GM10266 (cell line): ENCODE measurements around the gene CNST.
"Not testable (repeated sequence)": the region's sequence is repeated elsewhere in the genome, so short reads cannot be mapped to it uniquely, and the experiment has no call there.

Source experiments
- DNase-seq: peaks from one replicate; pipeline ENCODE4 v3.0.0; 2012; ENCODE audit errors: extremely low spot score
- CTCF ChIP-seq: IDR thresholded peaks from 2 replicates; pipeline ENCODE4 v1.5.1; 2012; ENCODE audit warnings: mild to moderate bottlenecking, low read depth; ENCODE audit not compliant: control insufficient read depth, insufficient read depth; ENCODE audit errors: missing control alignments

The CNST gene

DNA sequence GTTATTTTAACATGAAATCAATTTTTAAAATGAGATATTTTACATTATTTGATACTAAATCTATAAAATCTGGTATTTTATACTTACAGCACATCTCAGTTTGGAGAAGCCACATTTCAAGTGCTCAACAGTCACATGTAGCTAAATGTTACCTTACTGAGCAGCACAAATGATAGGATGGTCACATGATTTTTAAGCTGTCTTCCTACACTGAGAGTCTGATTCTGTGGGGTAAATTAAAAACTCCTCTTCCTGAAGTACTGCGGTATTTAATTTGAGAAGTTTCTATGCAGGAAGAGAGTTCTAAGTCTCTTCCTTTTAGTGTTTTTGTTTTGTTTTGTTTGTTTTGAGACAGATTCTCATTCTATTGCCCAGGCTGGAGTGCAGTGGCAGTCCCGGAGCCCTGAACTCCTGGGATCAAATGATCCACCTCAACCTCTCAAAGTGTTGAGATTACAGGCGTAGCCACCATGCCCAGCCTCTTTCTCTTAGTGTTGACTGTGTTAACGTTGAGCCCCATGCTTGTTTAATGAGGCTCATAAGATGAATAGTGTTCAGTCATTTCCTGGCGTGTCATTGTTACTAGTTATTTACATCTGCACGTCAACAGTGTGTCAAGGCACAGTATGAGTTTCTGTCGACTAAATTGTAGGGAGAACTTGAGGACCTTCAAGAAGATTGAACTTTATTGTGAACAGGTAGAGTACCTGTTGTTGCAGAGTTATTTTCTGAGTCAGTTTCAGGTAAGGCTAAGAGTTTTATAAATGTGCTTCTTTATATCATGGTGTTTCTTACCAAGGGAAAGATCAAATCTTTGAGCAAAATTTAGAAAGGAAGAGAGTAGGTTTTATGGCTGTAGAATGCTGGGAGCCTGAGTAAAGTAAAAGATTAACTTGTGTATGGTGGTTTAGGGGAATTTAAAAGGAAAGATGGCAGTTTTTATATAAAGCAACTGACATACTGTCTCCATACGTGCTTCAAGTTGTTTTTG is 3.3 kb downstream of the CNST start:
- DNase-seq, result no peak
- no peak for TF ChIP-seq CTCF

DNA sequence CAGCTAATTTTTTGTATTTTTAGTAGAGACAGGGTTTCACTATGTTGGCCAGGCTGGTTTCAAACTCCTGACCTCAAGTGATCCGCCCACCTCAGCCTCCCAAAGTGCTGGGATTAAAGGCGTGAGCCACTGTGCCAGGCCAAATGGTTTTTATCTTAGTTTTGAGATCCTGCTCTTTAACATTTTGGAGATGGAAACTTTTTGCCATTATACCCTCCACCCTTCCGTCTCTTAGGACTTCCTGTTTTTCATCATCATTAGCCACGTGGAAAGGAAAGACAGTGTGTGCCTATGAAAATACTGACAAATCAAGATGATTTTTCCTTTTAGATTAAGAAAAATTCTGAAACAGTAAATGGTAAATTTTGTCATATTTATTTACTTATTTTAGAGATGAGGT is 5.1 kb downstream of the CNST start:
- not testable (repeated sequence) for DNase-seq

DNA sequence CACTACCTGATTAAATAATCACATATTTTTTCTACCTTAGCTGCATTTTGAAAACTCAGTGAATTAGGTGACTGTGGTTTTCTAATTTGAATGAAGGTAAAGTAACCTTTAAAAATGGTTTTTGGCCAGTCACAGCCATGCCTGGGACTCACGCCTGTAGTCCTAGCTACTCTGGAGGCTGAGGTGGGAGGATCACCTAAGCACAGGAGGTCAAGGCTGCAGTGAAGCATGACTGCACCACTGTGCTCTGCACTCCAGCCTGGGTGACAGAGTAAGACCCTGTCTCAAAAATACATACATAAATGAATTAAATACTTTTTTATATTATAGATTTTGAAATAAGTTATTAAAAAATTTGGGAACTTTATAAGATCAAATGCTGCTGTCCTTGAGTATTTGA is 5.7 kb downstream of the CNST start:
- DNase-seq, result no peak
- TF ChIP-seq CTCF, result no peak

GRCh38 chr1:246572785-246573184 is 6.5 kb downstream of the CNST start:
- no peak for TF ChIP-seq CTCF
- no peak for DNase-seq

GRCh38 chr1:246573491-246573890 is 7.2 kb downstream of the CNST start:
- TF ChIP-seq CTCF, result no peak
- DNase-seq, result no peak

- no peak for TF ChIP-seq CTCF
Measured at GRCh38 chr1:246576709-246577032, 10.4 kb downstream of the CNST start.

DNA sequence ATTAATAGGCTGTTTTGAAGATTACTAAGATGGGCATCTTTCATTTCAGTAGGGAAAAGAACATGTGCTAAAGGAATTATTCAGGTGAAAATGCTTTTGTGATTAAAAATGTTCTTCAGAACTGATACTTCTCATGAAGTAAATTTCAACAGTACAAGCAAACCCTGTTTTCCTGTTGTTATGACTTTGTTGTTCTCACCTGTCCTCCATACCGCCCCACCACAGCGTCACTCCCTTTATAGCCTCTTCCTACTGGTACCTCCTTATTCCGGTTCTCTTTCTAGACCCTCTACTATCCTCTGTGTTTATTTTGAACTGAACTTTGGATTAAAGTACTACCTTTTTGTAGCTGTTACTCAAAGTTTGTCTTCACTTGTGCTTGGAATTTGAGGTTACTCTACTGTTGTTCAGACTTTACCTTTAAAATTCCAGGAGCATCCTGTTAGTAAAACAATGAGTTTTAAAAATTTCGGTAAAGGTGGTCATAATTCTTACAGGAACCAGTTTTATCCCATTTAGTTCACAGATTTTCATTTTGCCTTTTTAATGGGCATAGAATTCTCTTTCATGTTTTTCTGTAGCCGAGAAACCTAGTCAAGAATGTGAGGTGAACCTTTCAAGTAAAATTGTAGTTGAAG is 10.9 kb downstream of the CNST start:
- no peak for DNase-seq

More at GRCh38 chr1:246576709-246577032, 10.4 kb downstream of the CNST start:
- DNase-seq, result no peak

More for the DNA sequence above, 10.9 kb downstream of the CNST start:
- TF ChIP-seq CTCF, result no peak
